ENCODE data around the gene ARHGEF37.

ARHGEF37 gene

GRCh38 chr5:149559706-149560105 is 21.6 kb upstream of the ARHGEF37 start:
- Histone ChIP-seq H2AFZ (ENCODE audit: low read length) (no peak overlapping the region), H3K36me3 (ENCODE audit: insufficient read depth, low read length) (no peaks in the 10 kb centered on the region), H3K9me3 (ENCODE audit: insufficient read depth, low read depth, low read length) (no peaks in the 10 kb centered on the region), H3K27me3 (ENCODE audit: insufficient read depth, low read length, poor library complexity, severe bottlenecking) (no peaks in the 10 kb centered on the region), H3K4me1 (ENCODE audit: insufficient read depth, low read length, poor library complexity, severe bottlenecking) (peaks cover 10% of the 10 kb centered on the region), H3K9me2 (replicated peaks; ENCODE audit: low read depth, low read length) (no peaks in the 10 kb centered on the region), H3K4me2 (ENCODE audit: low read depth, low read length, poor library complexity, severe bottlenecking) (no peak overlapping the region), H3K4me3 (ENCODE audit: low read length, poor library complexity, severe bottlenecking) (no peak overlapping the region), H3K79me2 (ENCODE audit: insufficient read depth, low read length) (no peaks in the 10 kb centered on the region), H3F3A (ENCODE audit: low read depth) (no peaks in the 10 kb centered on the region), H4K20me1 (ENCODE audit: insufficient read depth, low read length, poor library complexity, severe bottlenecking) (no peaks in the 10 kb centered on the region), H3K9ac (ENCODE audit: low read depth, low read length, poor library complexity, severe bottlenecking) (no peak overlapping the region)
- TF ChIP-seq EZH2phosphoT487 (IDR thresholded peaks at IDR 0.05; ENCODE audit: borderline replicate concordance) (no peak), CTCF (conservative IDR thresholded peaks at IDR 0.05; ENCODE audit: low read length) (no peak)

- Histone ChIP-seq H3K9ac (ENCODE audit: low read depth, low read length, poor library complexity, severe bottlenecking) (peak overlapping the region; percentile 35), H3K4me3 (ENCODE audit: low read length, poor library complexity, severe bottlenecking) (no peak overlapping the region)
- TF ChIP-seq EZH2phosphoT487 (IDR thresholded peaks at IDR 0.05; ENCODE audit: borderline replicate concordance) (no peak), CTCF (conservative IDR thresholded peaks at IDR 0.05; ENCODE audit: low read length) (no peak)
Observed at GRCh38 chr5:149561848-149562247, 19.4 kb upstream of the ARHGEF37 start.

GRCh38 chr5:149563466-149563865 is 17.8 kb upstream of the ARHGEF37 start:
- H3K9ac ChIP-seq (ENCODE audit: low read depth, low read length, poor library complexity, severe bottlenecking): no peak overlapping the region
- H2AFZ ChIP-seq (ENCODE audit: low read length): peak overlapping the region; percentile 53
- TF ChIP-seq CTCF (conservative IDR thresholded peaks at IDR 0.05; ENCODE audit: low read length) (no peak), EZH2phosphoT487 (IDR thresholded peaks at IDR 0.05; ENCODE audit: borderline replicate concordance) (no peak)

More at GRCh38 chr5:149561848-149562247, 19.4 kb upstream of the ARHGEF37 start:
- Histone ChIP-seq H3K9me3 (ENCODE audit: insufficient read depth, low read depth, low read length) (no peaks in the 10 kb centered on the region), H3K79me2 (ENCODE audit: insufficient read depth, low read length) (no peaks in the 10 kb centered on the region), H3K27me3 (ENCODE audit: insufficient read depth, low read length, poor library complexity, severe bottlenecking) (no peaks in the 10 kb centered on the region), H2AFZ (ENCODE audit: low read length) (peak overlapping the region; percentile 31), H3F3A (ENCODE audit: low read depth) (no peaks in the 10 kb centered on the region), H4K20me1 (ENCODE audit: insufficient read depth, low read length, poor library complexity, severe bottlenecking) (no peaks in the 10 kb centered on the region), H3K4me2 (ENCODE audit: low read depth, low read length, poor library complexity, severe bottlenecking) (peak overlapping the region; percentile 40), H3K36me3 (ENCODE audit: insufficient read depth, low read length) (no peaks in the 10 kb centered on the region), H3K9me2 (replicated peaks; ENCODE audit: low read depth, low read length) (no peaks in the 10 kb centered on the region), H3K4me1 (ENCODE audit: insufficient read depth, low read length, poor library complexity, severe bottlenecking) (peaks cover 10% of the 10 kb centered on the region)

More at GRCh38 chr5:149563466-149563865, 17.8 kb upstream of the ARHGEF37 start:
- H3K36me3 ChIP-seq (ENCODE audit: insufficient read depth, low read length): no peaks in the 10 kb centered on the region
- peaks cover 10% of the 10 kb centered on the region for H3K4me1 ChIP-seq (ENCODE audit: insufficient read depth, low read length, poor library complexity, severe bottlenecking)
- no peaks in the 10 kb centered on the region for H3K27me3 ChIP-seq (ENCODE audit: insufficient read depth, low read length, poor library complexity, severe bottlenecking)
- no peaks in the 10 kb centered on the region for H3K79me2 ChIP-seq (ENCODE audit: insufficient read depth, low read length)
- no peaks in the 10 kb centered on the region for H3F3A ChIP-seq (ENCODE audit: low read depth)
- no peaks in the 10 kb centered on the region for H3K9me3 ChIP-seq (ENCODE audit: insufficient read depth, low read depth, low read length)
- no peaks in the 10 kb centered on the region for H4K20me1 ChIP-seq (ENCODE audit: insufficient read depth, low read length, poor library complexity, severe bottlenecking)
- no peak overlapping the region for H3K4me3 ChIP-seq (ENCODE audit: low read length, poor library complexity, severe bottlenecking)
- no peaks in the 10 kb centered on the region for H3K9me2 ChIP-seq (replicated peaks; ENCODE audit: low read depth, low read length)
- H3K4me2 ChIP-seq (ENCODE audit: low read depth, low read length, poor library complexity, severe bottlenecking): no peak overlapping the region

Measured in Loucy (cell line).